ENCODE results near the gene USP40.

- TF ChIP-seq, protein P1, sequence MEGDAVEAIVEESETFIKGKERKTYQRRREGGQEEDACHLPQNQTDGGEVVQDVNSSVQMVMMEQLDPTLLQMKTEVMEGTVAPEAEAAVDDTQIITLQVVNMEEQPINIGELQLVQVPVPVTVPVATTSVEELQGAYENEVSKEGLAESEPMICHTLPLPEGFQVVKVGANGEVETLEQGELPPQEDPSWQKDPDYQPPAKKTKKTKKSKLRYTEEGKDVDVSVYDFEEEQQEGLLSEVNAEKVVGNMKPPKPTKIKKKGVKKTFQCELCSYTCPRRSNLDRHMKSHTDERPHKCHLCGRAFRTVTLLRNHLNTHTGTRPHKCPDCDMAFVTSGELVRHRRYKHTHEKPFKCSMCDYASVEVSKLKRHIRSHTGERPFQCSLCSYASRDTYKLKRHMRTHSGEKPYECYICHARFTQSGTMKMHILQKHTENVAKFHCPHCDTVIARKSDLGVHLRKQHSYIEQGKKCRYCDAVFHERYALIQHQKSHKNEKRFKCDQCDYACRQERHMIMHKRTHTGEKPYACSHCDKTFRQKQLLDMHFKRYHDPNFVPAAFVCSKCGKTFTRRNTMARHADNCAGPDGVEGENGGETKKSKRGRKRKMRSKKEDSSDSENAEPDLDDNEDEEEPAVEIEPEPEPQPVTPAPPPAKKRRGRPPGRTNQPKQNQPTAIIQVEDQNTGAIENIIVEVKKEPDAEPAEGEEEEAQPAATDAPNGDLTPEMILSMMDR (IDR thresholded peaks at IDR 0.05), result no peak
- no peak for TF ChIP-seq POLR2AphosphoS5 (IDR thresholded peaks at IDR 0.05)
Measured at GRCh38 chr2:233460726-233461441, 105.7 kb downstream of the USP40 start.

Data from esophagus muscularis mucosa (tissue), 3 donors.